PC-9 (cell line): ENCODE measurements around the gene SPESP1. TPM values are rescaled to one million over a fixed set of nuclear protein-coding genes. Genes with fewer than 3 reads are reported as not detected.

ENCODE experiments used
- BruUV-seq: library from RNA; stranded (reverse); fragments of 400-500 nt; replicated peaks from 2 replicates; lab custom pipeline; 2021; lab: Mats Ljungman, UMichigan
- CTCF ChIA-PET: fragments of 300-600 bp; sonication (Branson Sonifier 250); formaldehyde crosslinking; loops from one replicate; lab custom pipeline; 2022; ENCODE audit warnings: antibody characterized with exemption; lab: Charles Lee
- POLR2A ChIA-PET: fragments of 300-600 bp; sonication (Branson Sonifier 250); formaldehyde crosslinking; loops from one replicate; lab custom pipeline; 2022; ENCODE audit warnings: antibody characterized with exemption; ENCODE audit not compliant: unreplicated experiment; lab: Charles Lee
- DNase-seq, 2 experiments: peaks; one replicate each; pipeline versions ENCODE4 v3.0.0 to v3.0.0-alpha.2; 2015 to 2022; ENCODE audit warnings: mixed read lengths in 1 of 2
- H2AFZ ChIP-seq: fragments of 200-600 bp; sonication (generic); 2 replicates; pipeline ENCODE4 v1.8.1; 2017; ENCODE audit warnings: antibody characterized with exemption
- H3F3A ChIP-seq: fragments of 200-600 bp; sonication (generic); 2 replicates; pipeline ENCODE4 v1.8.1; 2017; ENCODE audit warnings: antibody characterized with exemption, mild to moderate bottlenecking, low read depth; ENCODE audit not compliant: insufficient read depth
- H3K27ac ChIP-seq: fragments of 200-600 bp; sonication (generic); 2 replicates; pipeline ENCODE4 v1.6.1; 2016; ENCODE audit warnings: mixed run types
- H3K27me3 ChIP-seq: fragments of 200-600 bp; sonication (generic); 2 replicates; pipeline ENCODE4 v1.6.1; 2016; ENCODE audit warnings: low read depth, mixed run types; ENCODE audit not compliant: insufficient read depth
- H3K36me3 ChIP-seq: fragments of 200-600 bp; sonication (generic); 2 replicates; pipeline ENCODE4 v1.6.1; 2016; ENCODE audit warnings: low read depth, mixed run types
- H3K4me1 ChIP-seq: fragments of 200-600 bp; sonication (generic); replicated peaks from 2 replicates; pipeline ENCODE4 v1.6.1; 2016; ENCODE audit warnings: mixed run types; ENCODE audit not compliant: insufficient read depth
- H3K4me2 ChIP-seq: fragments of 200-600 bp; sonication (generic); 2 replicates; pipeline ENCODE4 v1.6.1; 2017; ENCODE audit warnings: mixed run types
- H3K4me3 ChIP-seq: fragments of 200-600 bp; sonication (generic); 2 replicates; pipeline ENCODE4 v1.6.1; 2016; ENCODE audit warnings: mixed run types
- H3K79me2 ChIP-seq: fragments of 200-600 bp; sonication (generic); 2 replicates; pipeline ENCODE4 v1.6.1; 2017; ENCODE audit warnings: low read depth, mixed run types
- H3K9me2 ChIP-seq: fragments of 200-600 bp; sonication (generic); 2 replicates; pipeline ENCODE4 v1.8.1; 2017; ENCODE audit warnings: mild to moderate bottlenecking; ENCODE audit not compliant: insufficient read depth
- H3K9me3 ChIP-seq: fragments of 200-600 bp; sonication (generic); 2 replicates; pipeline ENCODE4 v1.8.1; 2016; ENCODE audit warnings: low read depth; ENCODE audit not compliant: insufficient read depth
- H4K20me1 ChIP-seq: fragments of 200-600 bp; sonication (generic); 2 replicates; pipeline ENCODE4 v1.8.1; 2017; ENCODE audit not compliant: insufficient read depth
- EZH2 ChIP-seq: fragments of 200-600 bp; sonication (generic); IDR thresholded peaks from 2 replicates; pipeline ENCODE4 v1.8.0; 2017; ENCODE audit warnings: antibody characterized with exemption, low read depth
- intact Hi-C: fragments of 100-400 bp; cut with micrococcal nuclease; formaldehyde crosslinking; loops from one replicate; pipeline ENCODE4 v1.10.0; 2022; ENCODE audit not compliant: unreplicated experiment
- total RNA-seq: library from RNA; stranded (reverse); gene quantifications from 2 replicates; pipeline ENCODE4 v1.2.3, GENCODE V29; 2021
- TF ChIP-seq, protein P1 (sequence below): fragments of 200-600 bp; sonication (generic); conservative IDR thresholded peaks from 2 replicates; pipeline ENCODE4 v1.6.1; 2017; ENCODE audit warnings: mixed run types, antibody characterized with exemption, mild to moderate bottlenecking, moderate library complexity

Gene SPESP1
- total RNA-seq, 1 experiment from 2014 or later = not detected

DNA sequence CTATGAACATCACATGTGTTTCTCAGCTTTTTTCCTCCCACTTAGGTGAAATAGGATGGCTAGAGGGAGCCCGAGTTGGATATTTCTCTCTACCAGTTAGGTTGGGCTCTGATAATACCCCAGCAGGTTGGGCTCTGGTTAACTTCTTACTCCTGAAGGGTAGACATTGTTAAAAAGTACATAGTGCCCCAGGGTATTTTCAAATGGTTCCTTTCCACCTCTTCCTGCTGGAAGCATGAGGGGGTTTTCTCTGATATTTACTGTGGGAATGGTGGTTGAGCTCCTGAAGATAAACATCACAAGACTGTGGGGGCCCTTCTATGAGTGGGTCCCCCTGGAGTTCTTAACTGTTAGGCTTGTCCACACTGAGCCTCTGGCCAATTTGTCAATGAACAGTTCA, 36.1 kb upstream of the SPESP1 start:
- TF ChIP-seq, protein P1, sequence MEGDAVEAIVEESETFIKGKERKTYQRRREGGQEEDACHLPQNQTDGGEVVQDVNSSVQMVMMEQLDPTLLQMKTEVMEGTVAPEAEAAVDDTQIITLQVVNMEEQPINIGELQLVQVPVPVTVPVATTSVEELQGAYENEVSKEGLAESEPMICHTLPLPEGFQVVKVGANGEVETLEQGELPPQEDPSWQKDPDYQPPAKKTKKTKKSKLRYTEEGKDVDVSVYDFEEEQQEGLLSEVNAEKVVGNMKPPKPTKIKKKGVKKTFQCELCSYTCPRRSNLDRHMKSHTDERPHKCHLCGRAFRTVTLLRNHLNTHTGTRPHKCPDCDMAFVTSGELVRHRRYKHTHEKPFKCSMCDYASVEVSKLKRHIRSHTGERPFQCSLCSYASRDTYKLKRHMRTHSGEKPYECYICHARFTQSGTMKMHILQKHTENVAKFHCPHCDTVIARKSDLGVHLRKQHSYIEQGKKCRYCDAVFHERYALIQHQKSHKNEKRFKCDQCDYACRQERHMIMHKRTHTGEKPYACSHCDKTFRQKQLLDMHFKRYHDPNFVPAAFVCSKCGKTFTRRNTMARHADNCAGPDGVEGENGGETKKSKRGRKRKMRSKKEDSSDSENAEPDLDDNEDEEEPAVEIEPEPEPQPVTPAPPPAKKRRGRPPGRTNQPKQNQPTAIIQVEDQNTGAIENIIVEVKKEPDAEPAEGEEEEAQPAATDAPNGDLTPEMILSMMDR = no peak
- no peak for TF ChIP-seq EZH2
- intact Hi-C loops = no loop called here
- POLR2A ChIA-PET = interaction anchor here (0.6 kb wide), 1 partner anchor 259 kb away, joined by 3 read pairs; no protein-coding TSS in a partner anchor
- H3K9me2 ChIP-seq = no peaks in the 10 kb centered on the region
- H4K20me1 ChIP-seq = no peaks in the 10 kb centered on the region
- no peaks in the 10 kb centered on the region for H3K9me3 ChIP-seq
- DNase-seq = no peak
- H3K4me3 ChIP-seq = no peak overlapping the region
- no peaks in the 10 kb centered on the region for H3K79me2 ChIP-seq
- no peak overlapping the region for H2AFZ ChIP-seq
- no peaks in the 10 kb centered on the region for H3F3A ChIP-seq
- no peaks in the 10 kb centered on the region for H3K36me3 ChIP-seq
- CTCF ChIA-PET = no interaction called here
- H3K27me3 ChIP-seq = no peaks in the 10 kb centered on the region
- no peaks in the 10 kb centered on the region for H3K4me1 ChIP-seq
- no TSS peak for BruUV-seq
- no peak overlapping the region for H3K4me2 ChIP-seq
- H3K27ac ChIP-seq = no peak overlapping the region

- no peaks in the 10 kb centered on the region for H3K4me1 ChIP-seq
- no peaks in the 10 kb centered on the region for H3K36me3 ChIP-seq
- TF ChIP-seq EZH2 = no peak
- TF ChIP-seq, protein P1 = no peak
- H3K4me2 ChIP-seq = no peak overlapping the region
- no peak overlapping the region for H3K4me3 ChIP-seq
- no TSS peak for BruUV-seq
- no peak overlapping the region for H3K27ac ChIP-seq
- H3K79me2 ChIP-seq = no peaks in the 10 kb centered on the region
- CTCF ChIA-PET = no interaction called here
- no peaks in the 10 kb centered on the region for H3F3A ChIP-seq
- no peaks in the 10 kb centered on the region for H4K20me1 ChIP-seq
- POLR2A ChIA-PET = no interaction called here
- H3K9me3 ChIP-seq = no peaks in the 10 kb centered on the region
- no peaks in the 10 kb centered on the region for H3K27me3 ChIP-seq
- H3K9me2 ChIP-seq = no peaks in the 10 kb centered on the region
- no peak overlapping the region for H2AFZ ChIP-seq
- no peak for DNase-seq
- intact Hi-C loops = no loop called here
Observed at GRCh38 chr15:68896178-68896577, 34.1 kb upstream of the SPESP1 start.

DNA sequence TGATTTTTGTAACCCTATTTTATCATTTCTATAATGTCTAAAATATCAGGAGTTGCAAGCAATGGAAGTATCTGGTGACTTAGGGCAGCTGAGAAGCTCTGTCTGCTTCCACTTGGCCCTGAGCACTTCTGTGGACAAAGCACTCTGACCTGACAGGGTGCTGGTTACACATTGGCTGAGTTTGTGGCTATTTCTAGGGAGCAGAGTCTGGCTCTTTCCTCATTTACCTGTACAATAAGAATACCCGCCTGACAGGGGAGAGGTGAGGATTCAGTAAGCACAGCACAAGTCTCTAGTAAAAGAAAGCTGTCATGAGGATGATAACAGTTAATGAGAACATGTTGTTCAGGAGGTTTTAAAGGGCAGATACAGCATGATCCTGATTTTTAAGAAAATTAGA, 33.3 kb upstream of the SPESP1 start:
- no peaks in the 10 kb centered on the region for H3K79me2 ChIP-seq
- H3K4me2 ChIP-seq = no peak overlapping the region
- no peaks in the 10 kb centered on the region for H3K9me2 ChIP-seq
- H3K4me3 ChIP-seq = no peak overlapping the region
- no TSS peak for BruUV-seq
- no peaks in the 10 kb centered on the region for H3F3A ChIP-seq
- H3K4me1 ChIP-seq = no peaks in the 10 kb centered on the region
- no peak overlapping the region for H2AFZ ChIP-seq
- TF ChIP-seq, protein P1 = no peak
- no peak overlapping the region for H3K27ac ChIP-seq
- ChIA-PET POLR2A (no interaction called here), CTCF (interaction anchor here (0.5 kb wide), 1 partner anchor 28 kb away, joined by 4 read pairs; no protein-coding TSS in a partner anchor)
- no peak for DNase-seq
- intact Hi-C loops = no loop called here
- H3K36me3 ChIP-seq = no peaks in the 10 kb centered on the region
- no peaks in the 10 kb centered on the region for H4K20me1 ChIP-seq
- no peaks in the 10 kb centered on the region for H3K27me3 ChIP-seq
- H3K9me3 ChIP-seq = no peaks in the 10 kb centered on the region
